Osteoblast (primary cell): ENCODE measurements around the gene TRAK2. TPM values are rescaled to one million over a fixed set of nuclear protein-coding genes. Genes with fewer than 3 reads are reported as not detected.
A peak's percentile ranks its signal among the peaks of the same experiment; 100 is the strongest.

Experiments used
- DNase-seq: peaks from one replicate; pipeline ENCODE4 v3.0.0; 2011; ENCODE audit warnings: low spot score, mixed read lengths; ENCODE audit not compliant: insufficient read length; ENCODE audit errors: missing footprints
- H2AFZ ChIP-seq: 2 replicates; pipeline ENCODE4 v1.6.0; 2011; ENCODE audit warnings: mild to moderate bottlenecking, low read length
- H3K27ac ChIP-seq: 2 replicates; pipeline ENCODE4 v1.5.1; 2011; ENCODE audit warnings: mild to moderate bottlenecking, low read depth, low read length, moderate library complexity
- H3K27me3 ChIP-seq: 2 replicates; pipeline ENCODE4 v1.6.0; 2012; ENCODE audit warnings: mild to moderate bottlenecking, control low read depth, inconsistent platforms, low read length, moderate library complexity; ENCODE audit not compliant: insufficient read depth
- H3K36me3 ChIP-seq: 2 replicates; pipeline ENCODE4 v1.5.1; 2011; ENCODE audit warnings: mild to moderate bottlenecking, low read length, control low read depth, moderate library complexity; ENCODE audit not compliant: insufficient read depth
- H3K4me1 ChIP-seq: 2 replicates; pipeline ENCODE4 v1.5.1; 2011; ENCODE audit warnings: mild to moderate bottlenecking, low read length, control low read depth, moderate library complexity; ENCODE audit not compliant: insufficient read depth
- H3K4me2 ChIP-seq: 2 replicates; pipeline ENCODE4 v1.6.0; 2011; ENCODE audit warnings: mild to moderate bottlenecking, low read length; ENCODE audit not compliant: insufficient read depth
- H3K4me3 ChIP-seq: fragments of 200-600 bp; sonication (generic); 3 replicates; pipeline ENCODE4 v1.5.1; 2012; ENCODE audit warnings: mild to moderate bottlenecking, low read length, inconsistent platforms; ENCODE audit not compliant: insufficient read depth
- H3K79me2 ChIP-seq: 2 replicates; pipeline ENCODE4 v1.6.0; 2012; ENCODE audit warnings: mild to moderate bottlenecking, low read length, control low read depth, inconsistent platforms; ENCODE audit not compliant: insufficient read depth
- H3K9me3 ChIP-seq: 2 replicates; pipeline ENCODE4 v1.5.1; 2011; ENCODE audit warnings: low read depth, low read length, control low read depth
- H4K20me1 ChIP-seq: 2 replicates; pipeline ENCODE4 v1.6.0; 2012; ENCODE audit warnings: mild to moderate bottlenecking, low read length, control low read depth; ENCODE audit not compliant: insufficient read depth
- CTCF ChIP-seq: IDR thresholded peaks from 2 replicates; pipeline ENCODE4 v1.5.1; 2011; ENCODE audit warnings: mild to moderate bottlenecking, low read depth, low read length, moderate library complexity; ENCODE audit errors: extremely low read depth
- total RNA-seq: library from RNA; depleted of rRNA; stranded (reverse); fragments of >200 nt; gene quantifications from 2 replicates; pipeline ENCODE4 v1.2.3, GENCODE V29; 2012

TRAK2 gene
- total RNA-seq, 1 donor: 56.8 TPM

DNA sequence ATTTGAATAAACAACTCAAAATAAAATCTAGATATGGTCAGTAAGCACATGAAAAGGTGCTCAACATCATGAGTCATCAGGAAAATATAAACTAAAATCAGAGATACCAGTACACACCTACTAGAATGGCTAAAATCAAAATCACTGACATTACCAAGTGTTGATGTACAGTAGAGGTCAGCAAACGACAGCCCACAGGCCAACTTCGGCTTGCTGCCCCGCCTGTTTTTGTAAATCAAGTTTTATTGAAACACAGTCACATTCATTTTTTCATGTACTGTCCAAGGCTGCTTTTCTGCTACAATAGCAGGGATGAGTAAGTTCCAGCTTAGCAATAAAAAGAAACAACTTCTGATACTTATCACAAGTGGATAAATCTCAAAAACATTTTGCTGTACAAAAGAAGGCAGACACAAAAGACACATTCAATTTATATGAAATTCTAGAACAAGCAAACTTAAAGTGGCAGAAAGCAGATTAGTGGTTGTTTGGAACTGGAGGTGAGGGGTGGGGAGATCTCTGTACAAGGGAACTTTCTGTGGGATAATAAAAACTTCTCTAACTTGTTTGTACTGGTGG, 32.1 kb downstream of the TRAK2 start:
- DNase-seq: no peak
- H2AFZ ChIP-seq: no peak overlapping the region
- no peak overlapping the region for H3K4me3 ChIP-seq
- H3K27ac ChIP-seq: peak overlapping the region; percentile 44
- peaks cover 37% of the 10 kb centered on the region for H3K4me1 ChIP-seq
- H3K27me3 ChIP-seq: no peaks in the 10 kb centered on the region
- no peaks in the 10 kb centered on the region for H3K9me3 ChIP-seq
- H3K79me2 ChIP-seq: peaks cover 66% of the 10 kb centered on the region
- H4K20me1 ChIP-seq: peaks cover 2% of the 10 kb centered on the region
- H3K4me2 ChIP-seq: no peak overlapping the region
- no peaks in the 10 kb centered on the region for H3K36me3 ChIP-seq
- TF ChIP-seq CTCF: no peak

DNA sequence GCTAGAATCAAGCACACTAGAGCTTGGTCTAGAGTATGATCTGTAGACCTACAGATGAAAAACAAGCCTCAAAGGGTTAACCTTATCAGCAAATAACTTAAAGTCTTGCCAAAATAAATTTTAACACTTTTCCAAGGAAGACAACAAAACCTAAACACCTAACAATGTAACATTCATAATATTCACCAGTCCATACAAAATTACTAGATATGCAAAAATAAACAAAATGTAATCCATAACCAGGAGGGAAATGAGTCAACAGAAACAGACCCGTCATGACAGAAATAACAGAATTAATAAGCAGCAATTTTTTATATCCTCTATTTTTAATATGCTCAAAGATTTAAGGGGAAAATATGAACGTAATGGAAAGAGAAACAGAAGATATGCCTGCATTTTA, 36.1 kb downstream of the TRAK2 start:
- Histone ChIP-seq H3K4me2 (no peak overlapping the region), H3K4me1 (peaks cover 60% of the 10 kb centered on the region), H3K36me3 (no peaks in the 10 kb centered on the region), H4K20me1 (no peaks in the 10 kb centered on the region), H3K27ac (no peak overlapping the region), H3K4me3 (no peak overlapping the region), H3K27me3 (no peaks in the 10 kb centered on the region), H3K9me3 (no peaks in the 10 kb centered on the region), H2AFZ (no peak overlapping the region), H3K79me2 (peaks cover 71% of the 10 kb centered on the region)
- no peak for TF ChIP-seq CTCF
- no peak for DNase-seq

GRCh38 chr2:201414099-201415023, 36.9 kb downstream of the TRAK2 start:
- no peaks in the 10 kb centered on the region for H3K27me3 ChIP-seq
- peak overlapping the region; percentile 22 for H3K4me3 ChIP-seq
- H3K9me3 ChIP-seq: no peaks in the 10 kb centered on the region
- no peak overlapping the region for H2AFZ ChIP-seq
- no peak for DNase-seq
- TF ChIP-seq CTCF: no peak
- no peaks in the 10 kb centered on the region for H4K20me1 ChIP-seq
- H3K4me1 ChIP-seq: peaks cover 55% of the 10 kb centered on the region
- peak overlapping the region; percentile 12 for H3K27ac ChIP-seq
- H3K79me2 ChIP-seq: peaks cover 74% of the 10 kb centered on the region
- no peaks in the 10 kb centered on the region for H3K36me3 ChIP-seq
- H3K4me2 ChIP-seq: peak overlapping the region; percentile 65

DNA sequence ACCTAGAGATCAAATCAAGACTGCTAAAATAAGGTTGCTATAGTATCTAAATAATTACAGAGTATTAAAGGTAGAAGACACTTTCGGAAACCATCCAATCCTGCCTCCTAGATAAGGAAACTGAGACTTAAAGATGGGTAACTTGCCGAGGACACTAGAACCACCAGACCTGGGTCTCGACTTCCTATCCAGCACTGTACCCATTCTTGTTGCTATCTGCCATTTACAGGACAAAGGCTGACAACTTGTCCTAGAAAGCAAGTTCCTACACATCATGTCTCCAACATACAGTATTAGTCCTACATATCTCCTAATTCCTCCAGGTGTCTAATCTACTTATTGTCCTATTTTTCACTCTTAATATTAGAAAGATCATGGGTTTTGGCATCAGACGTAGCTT, 37.7 kb downstream of the TRAK2 start:
- Histone ChIP-seq H3K27me3 (no peaks in the 10 kb centered on the region), H3K9me3 (no peaks in the 10 kb centered on the region), H3K4me2 (peak overlapping the region; percentile 65), H3K4me1 (peaks cover 51% of the 10 kb centered on the region), H3K79me2 (peaks cover 73% of the 10 kb centered on the region), H2AFZ (no peak overlapping the region), H3K27ac (no peak overlapping the region), H4K20me1 (no peaks in the 10 kb centered on the region), H3K36me3 (no peaks in the 10 kb centered on the region), H3K4me3 (no peak overlapping the region)
- no peak for DNase-seq
- no peak for TF ChIP-seq CTCF
